Parathyroid adenoma (tissue), 2 donors: ENCODE results near the gene RASAL2.

Experiments used
- H2AFZ ChIP-seq: fragments of 300-600 bp; sonication (generic); one replicate; pipeline ENCODE4 v1.7.0; 2017; ENCODE audit warnings: antibody characterized with exemption, mild to moderate bottlenecking
- H3K27ac ChIP-seq: fragments of 300-600 bp; sonication (generic); one replicate; pipeline ENCODE4 v1.7.0; 2017
- H3K27me3 ChIP-seq: fragments of 300-600 bp; sonication (generic); one replicate; pipeline ENCODE4 v1.7.0; 2017; ENCODE audit warnings: low read length; ENCODE audit not compliant: control insufficient read depth, insufficient read depth
- H3K36me3 ChIP-seq: fragments of 300-600 bp; sonication (generic); one replicate; pipeline ENCODE4 v1.7.0; 2017; ENCODE audit warnings: low read length; ENCODE audit not compliant: control insufficient read depth, insufficient read depth
- H3K4me1 ChIP-seq: fragments of 300-600 bp; sonication (generic); one replicate; pipeline ENCODE4 v1.7.0; 2017; ENCODE audit warnings: control low read depth
- H3K4me2 ChIP-seq: fragments of 300-600 bp; sonication (generic); one replicate; pipeline ENCODE4 v1.7.0; 2017; ENCODE audit warnings: low read length
- H3K4me3 ChIP-seq: fragments of 300-600 bp; sonication (generic); one replicate; pipeline ENCODE4 v1.7.0; 2017; ENCODE audit warnings: low read depth, low read length
- H3K79me2 ChIP-seq: fragments of 300-600 bp; sonication (generic); one replicate; pipeline ENCODE4 v1.7.0; 2017; ENCODE audit warnings: control low read depth
- H3K9ac ChIP-seq: fragments of 300-600 bp; sonication (generic); one replicate; pipeline ENCODE4 v1.7.0; 2017; ENCODE audit warnings: mild to moderate bottlenecking
- H3K9me3 ChIP-seq: fragments of 300-600 bp; sonication (generic); one replicate; pipeline ENCODE4 v1.7.0; 2017; ENCODE audit warnings: low read length; ENCODE audit not compliant: control insufficient read depth
- CTCF ChIP-seq: fragments of 300-600 bp; sonication (generic); IDR thresholded peaks from one replicate; pipeline ENCODE4 v1.7.0; 2017; ENCODE audit warnings: antibody characterized with exemption, mild to moderate bottlenecking
- donor health status: primary hyperparathyroidism.

Gene RASAL2

GRCh38 chr1:178442925-178443324 lies 349.0 kb downstream of the RASAL2 start:
- Histone ChIP-seq H3K9ac (no peak overlapping the region), H3K4me2 (no peak overlapping the region), H3K79me2 (no peaks in the 10 kb centered on the region), H3K27ac (no peak overlapping the region), H3K4me3 (no peak overlapping the region), H2AFZ (no peak overlapping the region), H3K36me3 (no peaks in the 10 kb centered on the region), H3K9me3 (no peaks in the 10 kb centered on the region), H3K27me3 (no peaks in the 10 kb centered on the region), H3K4me1 (peaks cover 8% of the 10 kb centered on the region)
- no peak for TF ChIP-seq CTCF

- H3K27ac ChIP-seq: no peak overlapping the region
- no peak for TF ChIP-seq CTCF
- H3K4me1 ChIP-seq: peaks cover 4% of the 10 kb centered on the region
Measured at GRCh38 chr1:178450871-178451270, 357.0 kb downstream of the RASAL2 start.

GRCh38 chr1:178451529-178451928 lies 357.6 kb downstream of the RASAL2 start:
- no peak for TF ChIP-seq CTCF
- Histone ChIP-seq H2AFZ (no peak overlapping the region), H3K4me1 (peaks cover 4% of the 10 kb centered on the region), H3K27ac (no peak overlapping the region), H3K9me3 (no peaks in the 10 kb centered on the region), H3K9ac (no peak overlapping the region), H3K4me2 (no peak overlapping the region), H3K79me2 (no peaks in the 10 kb centered on the region), H3K36me3 (no peaks in the 10 kb centered on the region), H3K27me3 (no peaks in the 10 kb centered on the region), H3K4me3 (no peak overlapping the region)

More at GRCh38 chr1:178450871-178451270, 357.0 kb downstream of the RASAL2 start:
- no peak overlapping the region for H3K4me2 ChIP-seq
- no peak overlapping the region for H2AFZ ChIP-seq
- no peaks in the 10 kb centered on the region for H3K79me2 ChIP-seq
- no peak overlapping the region for H3K4me3 ChIP-seq
- H3K9me3 ChIP-seq: no peaks in the 10 kb centered on the region
- no peaks in the 10 kb centered on the region for H3K27me3 ChIP-seq
- H3K36me3 ChIP-seq: no peaks in the 10 kb centered on the region
- H3K9ac ChIP-seq: no peak overlapping the region

- H3K9me3 ChIP-seq: no peaks in the 10 kb centered on the region
Measured at GRCh38 chr1:178452013-178452412, 358.1 kb downstream of the RASAL2 start.

More at GRCh38 chr1:178452013-178452412, 358.1 kb downstream of the RASAL2 start:
- Histone ChIP-seq H3K9ac (no peak overlapping the region), H3K36me3 (no peaks in the 10 kb centered on the region), H3K4me3 (no peak overlapping the region), H3K4me2 (no peak overlapping the region), H3K27ac (no peak overlapping the region), H3K27me3 (no peaks in the 10 kb centered on the region), H3K79me2 (no peaks in the 10 kb centered on the region), H3K4me1 (peaks cover 4% of the 10 kb centered on the region), H2AFZ (no peak overlapping the region)
- no peak for TF ChIP-seq CTCF
